ENCODE results near the gene ATCAY. TPM values are rescaled to one million over a fixed set of nuclear protein-coding genes. Genes with fewer than 3 reads are reported as not detected.

Gene ATCAY
- total and polyA plus RNA-seq, 2 of the 13 experiments (the other 11 are each of a cell fraction or from before 2014, with no cell fraction given) = not detected

- TF ChIP-seq GLMP (CRISPR knock-in tag; IDR thresholded peaks at IDR 0.05; ENCODE audit: borderline replicate concordance) (no peak), ZZZ3 (CRISPR knock-in tag; IDR thresholded peaks at IDR 0.05; ENCODE audit: borderline replicate concordance) (no peak), ZNF761 (CRISPR knock-in tag; conservative IDR thresholded peaks at IDR 0.05) (no peak), REL (CRISPR knock-in tag; conservative IDR thresholded peaks at IDR 0.05) (no peak), ZFP36L2 (CRISPR knock-in tag; IDR thresholded peaks at IDR 0.05) (no peak), SMARCE1 (IDR thresholded peaks at IDR 0.05; ENCODE audit: borderline replicate concordance) (no peak), MAFF (IDR thresholded peaks at IDR 0.05; ENCODE audit: low read depth, low read length) (peak; percentile 28; the same call in 1 of the 2 replicates), STAG1 (CRISPR knock-in tag; IDR thresholded peaks at IDR 0.05) (peak; percentile 69), AGO2 (optimal IDR thresholded peaks at IDR 0.05; ENCODE audit: low read depth, low read length) (no peak), RAD21 (CRISPR knock-in tag; IDR thresholded peaks at IDR 0.05) (peak; percentile 41; the same call in 1 of the 2 replicates), DPF2 (CRISPR knock-in tag; IDR thresholded peaks at IDR 0.05; ENCODE audit: borderline replicate concordance, low read depth) (no peak)
Measured at GRCh38 chr19:3852614-3853254, 27.8 kb upstream of the ATCAY start (continued).

GRCh38 chr19:3855320-3855719, 25.2 kb upstream of the ATCAY start:
- H2AFZ ChIP-seq (ENCODE audit: low read length) = no peak overlapping the region
- H3K27ac ChIP-seq (ENCODE audit: extremely low read length, insufficient read depth, low read length) = no peak overlapping the region
- CTCF ChIA-PET (ENCODE audit: low intra/inter-chr PET ratio, low total read pairs) = no interaction called here
- peaks cover 16% of the 10 kb centered on the region for H3K4me1 ChIP-seq (ENCODE audit: insufficient read depth, low read length)
- no peaks in the 10 kb centered on the region for H4K20me1 ChIP-seq (ENCODE audit: insufficient read depth, low read length)
- no peaks in the 10 kb centered on the region for H3K36me3 ChIP-seq (replicated peaks in 1 of 2; ENCODE audit: control insufficient read depth in 1 of 2, insufficient read depth in 2 of 2, low read length in 2 of 2)
- BruUV-seq (replicated peaks) = no TSS peak
- H3K4me3 ChIP-seq (replicated peaks in 1 of 3; ENCODE audit: insufficient read depth in 1 of 3, low read depth in 2 of 3, low read length in 3 of 3) = peak overlapping the region; percentile 19 to 51 (median 32); a peak in 4 of 6 replicates
- peaks cover 16% of the 10 kb centered on the region for H3K9me3 ChIP-seq (ENCODE audit: low read length)
- H3K79me2 ChIP-seq (ENCODE audit: insufficient read depth, low read length) = no peaks in the 10 kb centered on the region
- peaks cover 0 to 4% of the 10 kb centered on the region in 2 experiments; a peak in 1 of 5 replicates for H3K27me3 ChIP-seq (ENCODE audit: control insufficient read depth in 1 of 2, insufficient read depth in 2 of 2, low read length in 2 of 2)
- in situ Hi-C loops (cut with HindIII; ENCODE audit: extremely low pct_ligation_motif_present, low pct_unique_long_range_greater_than_20kb) (loop anchor here (25.0 kb wide), 1 partner anchor 357 kb away; no protein-coding TSS in a partner anchor), intact Hi-C loops (cut with micrococcal nuclease; ENCODE audit: unreplicated experiment) (loop anchor here (5.0 kb wide), 1 partner anchor 112 kb away; no protein-coding TSS in a partner anchor)
- peak overlapping the region; percentile 64 for H3K4me2 ChIP-seq (ENCODE audit: low read depth, low read length)
- ATAC-seq (peak; percentile 89), DNase-seq (ENCODE audit: low spot score) (peak; percentile 76), FAIRE-seq (peak; percentile 39)
- WGBS (ENCODE audit: low lambda C conversion rate) = 1% methylated on average over 19 of the region's 19 CpGs
- 0 out of 2 replicates have a peak overlapping the region, but pooled peaks have one; percentile 10 for H3K9ac ChIP-seq (ENCODE audit: insufficient read depth, low read depth, low read length)
- POLR2A ChIA-PET = no interaction called here
- no peak for TF ChIP-seq TOE1 (CRISPR knock-in tag; IDR thresholded peaks at IDR 0.05)
- TF ChIP-seq JUN (CRISPR knock-in tag; IDR thresholded peaks at IDR 0.05) = 0 out of 2 replicates have a peak, but pooled peaks have one; percentile 30
- TF ChIP-seq GATAD2A (CRISPR knock-in tag; IDR thresholded peaks at IDR 0.05) = 0 out of 2 replicates have a peak, but pooled peaks have one; percentile 14
- peak; percentile 69; the same call in 1 of the 2 replicates for TF ChIP-seq NR2C2 (CRISPR knock-in tag; IDR thresholded peaks at IDR 0.05; ENCODE audit: borderline replicate concordance)
- TF ChIP-seq SOX5 (CRISPR knock-in tag; IDR thresholded peaks at IDR 0.05; ENCODE audit: borderline replicate concordance) = 0 out of 2 replicates have a peak, but pooled peaks have one; percentile 9
- peak; percentile 38; the same call in 1 of the 2 replicates for TF ChIP-seq ZSCAN25 (CRISPR knock-in tag; IDR thresholded peaks at IDR 0.05)
- peak; percentile 32; the same call in 1 of the 2 replicates for TF ChIP-seq PAXIP1 (CRISPR knock-in tag; conservative IDR thresholded peaks at IDR 0.05)
- TF ChIP-seq CHD2 (IDR thresholded peaks at IDR 0.05; ENCODE audit: low read depth, low read length) = peak; percentile 69; the same call in 1 of the 2 replicates
